Smooth muscle cell (in vitro differentiated cells): ENCODE results near the gene TMF1. TPM values are rescaled to one million over a fixed set of nuclear protein-coding genes. Genes with fewer than 3 reads are reported as not detected.
A peak's percentile ranks its signal among the peaks of the same experiment; 100 is the strongest.

Experiments
- DNase-seq: peaks from one replicate; lab custom pipeline; 2025; ENCODE audit not compliant: unreplicated experiment; lab: John Stamatoyannopoulos, UW
- H2AFZ ChIP-seq: fragments of 200-600 bp; sonication (generic); 2 replicates; pipeline ENCODE4 v1.6.0; 2016; ENCODE audit warnings: antibody characterized with exemption, low read depth, mild to moderate bottlenecking
- H3F3A ChIP-seq: fragments of 200-600 bp; sonication (generic); 2 replicates; pipeline ENCODE4 v1.6.0; 2017; ENCODE audit warnings: antibody characterized with exemption, low read depth
- H3K27ac ChIP-seq: fragments of 200-600 bp; sonication (generic); 2 replicates; pipeline ENCODE4 v1.5.1; 2016; ENCODE audit warnings: low read depth, mild to moderate bottlenecking
- H3K27me3 ChIP-seq: fragments of 200-600 bp; sonication (generic); 2 replicates; pipeline ENCODE4 v1.6.1; 2016; ENCODE audit warnings: low read depth, mild to moderate bottlenecking
- H3K36me3 ChIP-seq: fragments of 200-600 bp; sonication (generic); 2 replicates; pipeline ENCODE4 v1.5.1; 2016; ENCODE audit warnings: low read depth
- H3K4me1 ChIP-seq: fragments of 200-600 bp; sonication (generic); 2 replicates; pipeline ENCODE4 v1.5.1; 2016; ENCODE audit warnings: low read depth
- H3K4me2 ChIP-seq: fragments of 200-600 bp; sonication (generic); 2 replicates; pipeline ENCODE4 v1.6.0; 2016; ENCODE audit warnings: mild to moderate bottlenecking
- H3K4me3 ChIP-seq: fragments of 200-600 bp; sonication (generic); 2 replicates; pipeline ENCODE4 v1.5.1; 2016; ENCODE audit warnings: mild to moderate bottlenecking
- H3K79me2 ChIP-seq: fragments of 200-600 bp; sonication (generic); 2 replicates; pipeline ENCODE4 v1.6.0; 2016; ENCODE audit warnings: low read depth, mild to moderate bottlenecking
- H3K9ac ChIP-seq: fragments of 200-600 bp; sonication (generic); 2 replicates; pipeline ENCODE4 v1.6.0; 2016; ENCODE audit warnings: low read depth
- H3K9me3 ChIP-seq: fragments of 200-600 bp; sonication (generic); replicated peaks from 2 replicates; pipeline ENCODE4 v1.5.1; 2016; ENCODE audit warnings: low read depth
- H4K20me1 ChIP-seq: fragments of 200-600 bp; sonication (generic); 2 replicates; pipeline ENCODE4 v1.6.0; 2016; ENCODE audit warnings: low read depth
- WGBS: methylation state at CpG from one replicate; pipeline ENCODE4 v1.1.7; 2016; ENCODE audit warnings: low lambda C conversion rate; 5-methylcytosine and 5-hydroxymethylcytosine counted together
- polyA plus RNA-seq: library from polyadenylated mRNA; unstranded; fragments of >200 nt; fragmentation: Nextera tagmentation; extraction: Ambion mirVana; gene quantifications from 2 replicates; pipeline ENCODE4 v1.2.1, GENCODE V29; 2016
- total RNA-seq: library from RNA; depleted of rRNA; stranded (reverse); fragments of >200 nt; gene quantifications from 2 replicates; pipeline ENCODE4 v1.2.3, GENCODE V29; 2014
- TF ChIP-seq, protein P1 (sequence below): fragments of 200-600 bp; sonication (generic); IDR thresholded peaks from 2 replicates; pipeline ENCODE4 v1.5.1; 2017; ENCODE audit warnings: borderline replicate concordance, mild to moderate bottlenecking, antibody characterized with exemption; ENCODE audit not compliant: insufficient read depth, poor library complexity, severe bottlenecking

Gene TMF1
- total and polyA plus RNA-seq, 2 experiments from 2014 or later = 28.9 to 63.0 TPM

- H3K4me2 ChIP-seq = peak overlapping the region; percentile 95
- peaks cover 24% of the 10 kb centered on the region for H3K36me3 ChIP-seq
- H3K9ac ChIP-seq = no peak overlapping the region
- no peak overlapping the region for H3K4me3 ChIP-seq
- peaks cover 71% of the 10 kb centered on the region for H3K79me2 ChIP-seq
- H3K27me3 ChIP-seq = no peaks in the 10 kb centered on the region
- 98% methylated on average over 2 of the region's 2 CpGs for WGBS
- peaks cover 10% of the 10 kb centered on the region for H3F3A ChIP-seq
- H3K9me3 ChIP-seq = no peaks in the 10 kb centered on the region
- DNase-seq = no peak
- H3K4me1 ChIP-seq = peaks cover 13% of the 10 kb centered on the region
- H2AFZ ChIP-seq = no peak overlapping the region
- TF ChIP-seq, protein P1, sequence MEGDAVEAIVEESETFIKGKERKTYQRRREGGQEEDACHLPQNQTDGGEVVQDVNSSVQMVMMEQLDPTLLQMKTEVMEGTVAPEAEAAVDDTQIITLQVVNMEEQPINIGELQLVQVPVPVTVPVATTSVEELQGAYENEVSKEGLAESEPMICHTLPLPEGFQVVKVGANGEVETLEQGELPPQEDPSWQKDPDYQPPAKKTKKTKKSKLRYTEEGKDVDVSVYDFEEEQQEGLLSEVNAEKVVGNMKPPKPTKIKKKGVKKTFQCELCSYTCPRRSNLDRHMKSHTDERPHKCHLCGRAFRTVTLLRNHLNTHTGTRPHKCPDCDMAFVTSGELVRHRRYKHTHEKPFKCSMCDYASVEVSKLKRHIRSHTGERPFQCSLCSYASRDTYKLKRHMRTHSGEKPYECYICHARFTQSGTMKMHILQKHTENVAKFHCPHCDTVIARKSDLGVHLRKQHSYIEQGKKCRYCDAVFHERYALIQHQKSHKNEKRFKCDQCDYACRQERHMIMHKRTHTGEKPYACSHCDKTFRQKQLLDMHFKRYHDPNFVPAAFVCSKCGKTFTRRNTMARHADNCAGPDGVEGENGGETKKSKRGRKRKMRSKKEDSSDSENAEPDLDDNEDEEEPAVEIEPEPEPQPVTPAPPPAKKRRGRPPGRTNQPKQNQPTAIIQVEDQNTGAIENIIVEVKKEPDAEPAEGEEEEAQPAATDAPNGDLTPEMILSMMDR = no peak
- H3K27ac ChIP-seq = no peak overlapping the region
- peaks cover 74% of the 10 kb centered on the region for H4K20me1 ChIP-seq
These were observed 3.1 kb downstream of the TMF1 start for GRCh38 chr3:69048990-69049389.

- H3K4me3 ChIP-seq = no peak overlapping the region
- TF ChIP-seq, protein P1 = no peak
- H3K36me3 ChIP-seq = peaks cover 48% of the 10 kb centered on the region
- H3F3A ChIP-seq = no peaks in the 10 kb centered on the region
- 99% methylated on average over 2 of the region's 2 CpGs for WGBS
- H3K79me2 ChIP-seq = peaks cover 59% of the 10 kb centered on the region
- no peak overlapping the region for H2AFZ ChIP-seq
- no peak overlapping the region for H3K4me2 ChIP-seq
- H3K9me3 ChIP-seq = no peaks in the 10 kb centered on the region
- H3K9ac ChIP-seq = no peak overlapping the region
- no peak overlapping the region for H3K27ac ChIP-seq
- DNase-seq = no peak
- peaks cover 78% of the 10 kb centered on the region for H4K20me1 ChIP-seq
- no peaks in the 10 kb centered on the region for H3K27me3 ChIP-seq
- H3K4me1 ChIP-seq = no peaks in the 10 kb centered on the region
These were observed 7.5 kb downstream of the TMF1 start for GRCh38 chr3:69044608-69045007.

- peaks cover 62% of the 10 kb centered on the region for H3K36me3 ChIP-seq
- H3K4me1 ChIP-seq = no peaks in the 10 kb centered on the region
- TF ChIP-seq, protein P1 = no peak
- no peak overlapping the region for H2AFZ ChIP-seq
- no peaks in the 10 kb centered on the region for H3K9me3 ChIP-seq
- over 99% methylated on average over 7 of the region's 7 CpGs for WGBS
- no peak overlapping the region for H3K4me3 ChIP-seq
- H4K20me1 ChIP-seq = peaks cover 43% of the 10 kb centered on the region
- H3K4me2 ChIP-seq = no peak overlapping the region
- H3K9ac ChIP-seq = no peak overlapping the region
- DNase-seq = no peak
- H3K27me3 ChIP-seq = no peaks in the 10 kb centered on the region
- H3F3A ChIP-seq = no peaks in the 10 kb centered on the region
- no peak overlapping the region for H3K27ac ChIP-seq
- peaks cover 14% of the 10 kb centered on the region for H3K79me2 ChIP-seq
These were observed 18.7 kb downstream of the TMF1 start for GRCh38 chr3:69033470-69033869.

GRCh38 chr3:69032737-69033136 is 19.4 kb downstream of the TMF1 start:
- Histone ChIP-seq H3K4me3 (no peak overlapping the region), H3K9ac (no peak overlapping the region), H3K27ac (no peak overlapping the region), H2AFZ (no peak overlapping the region), H3K9me3 (no peaks in the 10 kb centered on the region), H3K36me3 (peaks cover 62% of the 10 kb centered on the region), H3K27me3 (no peaks in the 10 kb centered on the region), H3K79me2 (peaks cover 14% of the 10 kb centered on the region), H3F3A (no peaks in the 10 kb centered on the region), H3K4me1 (no peaks in the 10 kb centered on the region), H3K4me2 (no peak overlapping the region), H4K20me1 (peaks cover 37% of the 10 kb centered on the region)
- TF ChIP-seq, protein P1 = no peak
- DNase-seq = no peak
- WGBS = 97% methylated on average over 9 of the region's 9 CpGs
